Transverse colon (tissue), 4 donors: Measurements from ENCODE around the gene LRWD1. TPM values are rescaled to one million over a fixed set of nuclear protein-coding genes. Genes with fewer than 3 reads are reported as not detected.
A peak's percentile ranks its signal among the peaks of the same experiment; 100 is the strongest.

Experiments
- DNase-seq: peaks from one replicate; pipeline ENCODE4 v3.0.0-alpha.2; 2019
- H3K27ac ChIP-seq, 4 donors: fragments of 200-600 bp; sonication (generic); 2 replicates each; pipeline ENCODE4 v1.5.1; 2016 to 2018; ENCODE audit warnings: inconsistent platforms in 4 of 4
- H3K27me3 ChIP-seq: fragments of 200-600 bp; sonication (generic); 2 replicates; pipeline ENCODE4 v1.5.1; 2017; ENCODE audit warnings: inconsistent platforms
- H3K36me3 ChIP-seq, 4 donors: fragments of 200-600 bp; sonication (generic); 2 replicates each; pipeline ENCODE4 v1.5.1; 2017 to 2019; ENCODE audit warnings: inconsistent platforms in 4 of 4
- H3K4me1 ChIP-seq, 4 donors: fragments of 200-600 bp; sonication (generic); 2 replicates each; pipeline ENCODE4 v1.5.1; 2017 to 2020; ENCODE audit warnings: inconsistent platforms in 4 of 4
- H3K4me3 ChIP-seq, 4 donors: fragments of 200-600 bp; sonication (generic); 1 replicate in 1 of 4; 2 replicates in 3 of 4; pipeline versions ENCODE4 v1.5.1 to v1.6.1; 2017 to 2019; ENCODE audit warnings: inconsistent platforms in 4 of 4
- H3K9me3 ChIP-seq, 2 donors: fragments of 200-600 bp; sonication (generic); 2 replicates each; pipeline ENCODE4 v1.5.1; 2017 to 2019; ENCODE audit warnings: inconsistent platforms in 2 of 2
- CTCF ChIP-seq, 5 experiments: fragments of 200-600 bp in 3 of 5; fragments of 450-650 bp in 2 of 5; sonication (generic) in 3 of 5; IDR thresholded peaks; 1 replicate in 2 of 5; 2 replicates in 3 of 5; pipeline ENCODE4 v1.5.1; 2016 to 2017; ENCODE audit warnings: antibody characterized with exemption in 5 of 5, inconsistent platforms in 3 of 5, mild to moderate bottlenecking in 2 of 5, moderate library complexity in 1 of 5
- EP300 ChIP-seq: sonication (generic); formaldehyde crosslinking; IDR thresholded peaks from one replicate; pipeline ENCODE4 v1.6.1; 2017; ENCODE audit warnings: antibody characterized with exemption, low read depth
- POLR2A ChIP-seq: fragments of 450-650 bp; IDR thresholded peaks from one replicate; pipeline ENCODE4 v1.6.1; 2016; ENCODE audit warnings: antibody characterized with exemption, mild to moderate bottlenecking, moderate library complexity
- POLR2AphosphoS5 ChIP-seq, 3 donors: sonication (generic); formaldehyde crosslinking; IDR thresholded peaks; one replicate each; pipeline ENCODE4 v1.6.1; 2016; ENCODE audit warnings: antibody characterized with exemption in 3 of 3
- WGBS, 2 donors: methylation state at CpG; one replicate each; pipeline ENCODE4 v1.1.5; 2018; ENCODE audit warnings: low coverage in 1 of 2; 5-methylcytosine and 5-hydroxymethylcytosine counted together
- in situ Hi-C, 4 donors: fragments of 200-750 bp; cut with MboI; loops; one replicate each; pipeline versions ENCODE4 v1.15.0 to v1.15.1; 2017; ENCODE audit warnings: low sequenced_read_pairs in 3 of 4, low pct_ligation_motif_present in 1 of 4, low pct_unique_long_range_greater_than_20kb in 1 of 4
- intact Hi-C: fragments of 100-400 bp; cut with DNase I; formaldehyde crosslinking; loops from one replicate; pipeline ENCODE4 v1.15.1; 2023; ENCODE audit warnings: low total_unique reads
- total RNA-seq, 4 donors: library from RNA; depleted of rRNA; stranded (reverse); fragments of >200 nt; gene quantifications; one replicate each; pipeline ENCODE4 v1.1.0, GENCODE V29; 2016

The LRWD1 gene
- total RNA-seq, 4 donors from 2014 or later, result 15.7 to 45.6 (median 18.4) TPM

DNA sequence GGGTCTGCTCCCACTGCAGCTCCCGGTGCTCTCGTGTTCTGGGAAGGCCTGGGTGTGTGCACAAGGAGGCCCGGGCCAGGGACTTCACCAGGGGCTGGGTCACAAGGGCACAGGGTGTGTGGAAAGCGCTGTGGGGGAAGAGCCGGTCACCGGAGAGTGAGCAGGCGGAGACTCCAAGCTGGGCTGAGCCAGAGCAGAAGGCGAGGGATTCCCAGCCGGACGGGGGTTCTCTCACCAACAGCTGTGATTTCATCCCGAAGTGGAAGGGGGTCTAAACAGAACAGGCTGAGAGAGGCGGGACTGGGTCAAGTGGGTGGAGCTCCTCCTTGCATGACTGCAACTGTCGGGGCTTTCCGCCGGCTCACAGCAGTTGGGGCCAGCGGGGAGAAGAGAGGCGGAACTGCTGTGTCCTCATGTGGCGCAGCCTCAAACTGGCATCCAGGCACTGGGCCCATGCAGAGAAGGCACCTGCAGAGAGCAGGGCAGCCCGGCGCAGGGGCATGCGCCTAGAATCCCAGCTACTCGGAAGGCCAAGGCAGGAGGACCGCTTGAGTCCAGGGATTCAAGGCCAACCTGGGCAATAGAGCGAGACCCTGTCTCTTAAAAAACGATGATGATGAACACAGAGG, 39.0 kb upstream of the LRWD1 start:
- TF ChIP-seq POLR2A, result peak; percentile 48
- no peak for TF ChIP-seq EP300
- peak; percentile 24 to 52 (median 32) for TF ChIP-seq POLR2AphosphoS5 (IDR thresholded peaks at IDR 0.05)
- TF ChIP-seq CTCF (IDR thresholded peaks at IDR 0.05), result no peak
- WGBS, 2 donors, result 63% methylated on average over 25 of the region's 25 CpGs; no CpG with 5 or more reads in 1 of the 2 donors
- no peaks in the 10 kb centered on the region for H3K27me3 ChIP-seq
- H3K4me1 ChIP-seq, result peaks cover 0 to 5% (median 2%) of the 10 kb centered on the region in 4 donors
- peak; percentile 83 for DNase-seq
- intact Hi-C loops (no loop called here), in situ Hi-C loops (no loop called here)
- H3K36me3 ChIP-seq, result peaks cover 0 to 21% (median 0%) of the 10 kb centered on the region in 4 donors
- H3K4me3 ChIP-seq, result no peak overlapping the region
- peak overlapping the region; percentile 69 to 83 (median 77) for H3K27ac ChIP-seq
- H3K9me3 ChIP-seq, result no peaks in the 10 kb centered on the region

DNA sequence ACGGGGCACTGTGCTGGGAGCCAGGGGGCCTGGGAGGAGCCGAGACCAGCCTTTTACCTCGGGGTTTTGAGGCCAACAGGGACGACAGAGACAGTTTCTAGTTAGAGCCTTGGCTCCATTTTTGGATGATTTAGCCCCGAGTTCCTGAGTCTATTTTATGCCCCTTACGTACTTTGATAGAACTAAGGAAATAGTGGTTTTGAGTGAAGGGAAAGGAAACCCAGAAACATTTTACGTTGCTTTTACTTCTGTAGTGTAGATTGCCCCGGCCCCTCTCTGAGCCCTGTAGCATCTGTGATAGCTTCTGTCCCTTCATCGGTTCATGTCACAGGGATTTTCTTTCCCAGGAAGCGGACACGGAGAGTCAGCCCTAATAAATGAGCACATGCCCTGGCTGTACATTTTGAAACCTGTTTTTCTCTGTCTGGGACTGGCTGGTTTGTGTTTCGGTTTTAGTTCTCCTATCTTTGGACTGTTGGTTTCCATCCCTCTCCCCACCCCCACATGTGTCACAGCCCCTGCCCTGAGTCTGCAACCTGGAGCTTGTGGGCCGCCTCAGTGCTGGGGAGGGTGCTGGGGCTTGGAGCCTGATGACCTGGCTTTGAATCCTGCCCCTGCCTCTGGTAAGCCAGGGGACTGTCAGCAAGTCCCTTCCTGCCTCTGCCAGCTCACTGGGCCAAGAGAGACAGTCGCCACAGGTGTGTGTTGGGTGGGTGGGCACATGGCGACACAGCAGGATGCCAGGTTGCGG, 38.3 kb upstream of the LRWD1 start:
- in situ Hi-C loops, result no loop called here
- peaks cover 0 to 16% (median 0%) of the 10 kb centered on the region in 4 donors for H3K36me3 ChIP-seq
- no peak for TF ChIP-seq EP300
- TF ChIP-seq POLR2AphosphoS5 (IDR thresholded peaks at IDR 0.05), result peak in 1 of 3 donors; percentile 24
- DNase-seq, result peak; percentile 72
- H3K27ac ChIP-seq, result peak overlapping the region; percentile 69 to 83 (median 77)
- H3K9me3 ChIP-seq, result no peaks in the 10 kb centered on the region
- no peaks in the 10 kb centered on the region for H3K27me3 ChIP-seq
- H3K4me3 ChIP-seq, result no peak overlapping the region
- 65 to 68% methylated on average over 9 to 16 of the region's 16 CpGs for WGBS, 2 donors
- peaks cover 4 to 12% (median 7%) of the 10 kb centered on the region in 4 donors for H3K4me1 ChIP-seq
- intact Hi-C loops, result no loop called here

GRCh38 chr7:102427019-102427405, 37.8 kb upstream of the LRWD1 start:
- H3K9me3 ChIP-seq, result no peaks in the 10 kb centered on the region
- H3K27me3 ChIP-seq, result no peaks in the 10 kb centered on the region
- TF ChIP-seq POLR2A, result no peak
- TF ChIP-seq POLR2AphosphoS5 (IDR thresholded peaks at IDR 0.05), result no peak
- no peak for TF ChIP-seq EP300
- no peak for TF ChIP-seq CTCF (IDR thresholded peaks at IDR 0.05)
- H3K4me1 ChIP-seq, result peaks cover 9 to 18% (median 12%) of the 10 kb centered on the region in 4 donors
- peak overlapping the region; percentile 69 to 83 (median 77) for H3K27ac ChIP-seq
- in situ Hi-C loops (no loop called here), intact Hi-C loops (no loop called here)
- H3K36me3 ChIP-seq, result peaks cover 0 to 13% (median 0%) of the 10 kb centered on the region in 4 donors
- WGBS, 2 donors, result 60 to 73% methylated on average over 1 to 5 of the region's 5 CpGs
- DNase-seq, result no peak
- no peak overlapping the region for H3K4me3 ChIP-seq

DNA sequence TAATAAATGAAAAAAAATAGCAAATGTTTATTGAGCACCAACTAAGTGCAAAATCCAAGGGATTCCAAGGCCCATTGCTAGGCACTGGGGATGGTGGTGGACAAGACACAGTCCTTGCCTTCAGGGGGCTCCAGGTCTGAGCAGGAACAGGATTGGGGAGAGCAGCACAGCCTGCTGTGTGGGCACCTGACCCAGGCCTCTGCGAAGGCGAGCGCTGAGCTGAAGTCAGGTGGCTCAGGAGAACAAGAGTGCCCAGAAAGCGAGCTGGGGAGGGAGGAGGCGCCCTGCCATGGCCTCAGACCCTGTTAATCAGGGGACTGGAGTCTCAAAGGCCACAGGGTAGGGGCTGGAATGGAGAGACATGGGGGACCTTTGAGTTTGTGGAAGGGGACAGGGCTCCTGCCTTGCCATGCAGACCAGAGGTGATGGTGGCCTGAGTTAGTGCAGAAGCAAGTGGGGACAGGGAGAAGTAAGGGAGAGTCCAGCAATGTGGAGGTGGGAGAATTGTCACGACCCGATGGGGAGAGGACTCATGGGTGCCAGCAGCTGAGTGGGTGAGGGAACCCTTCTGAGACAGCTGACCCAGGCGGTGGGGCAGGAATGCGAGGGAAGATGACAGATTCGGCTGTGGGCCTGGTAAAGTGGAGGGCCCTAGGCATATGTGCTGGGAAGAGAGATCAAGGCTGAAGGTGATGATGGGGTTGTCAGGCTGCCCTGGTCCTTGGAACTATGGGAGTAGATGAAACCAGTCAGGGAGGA, 35.5 kb upstream of the LRWD1 start:
- H3K4me1 ChIP-seq, result peaks cover 14 to 33% (median 25%) of the 10 kb centered on the region in 4 donors
- H3K27ac ChIP-seq, result no peak overlapping the region
- in situ Hi-C loops (no loop called here), intact Hi-C loops (no loop called here)
- H3K27me3 ChIP-seq, result no peaks in the 10 kb centered on the region
- no peak overlapping the region for H3K4me3 ChIP-seq
- no peak for DNase-seq
- no peaks in the 10 kb centered on the region for H3K9me3 ChIP-seq
- H3K36me3 ChIP-seq, result peaks cover 0 to 13% (median 0%) of the 10 kb centered on the region in 4 donors
- TF ChIP-seq POLR2A (no peak), EP300 (no peak), CTCF (IDR thresholded peaks at IDR 0.05) (no peak), POLR2AphosphoS5 (IDR thresholded peaks at IDR 0.05) (no peak)
- WGBS, 2 donors, result 93 to 95% methylated on average over 4 to 10 of the region's 10 CpGs
